GM19035 (cell line): Measurements from ENCODE around the gene PGBD5.

ENCODE experiments used
- ATAC-seq: cut with Tn5 transposase; IDR thresholded peaks from one replicate; pipeline ENCODE4 v1.9.1; 2021; ENCODE audit not compliant: unreplicated experiment

Gene PGBD5

DNA sequence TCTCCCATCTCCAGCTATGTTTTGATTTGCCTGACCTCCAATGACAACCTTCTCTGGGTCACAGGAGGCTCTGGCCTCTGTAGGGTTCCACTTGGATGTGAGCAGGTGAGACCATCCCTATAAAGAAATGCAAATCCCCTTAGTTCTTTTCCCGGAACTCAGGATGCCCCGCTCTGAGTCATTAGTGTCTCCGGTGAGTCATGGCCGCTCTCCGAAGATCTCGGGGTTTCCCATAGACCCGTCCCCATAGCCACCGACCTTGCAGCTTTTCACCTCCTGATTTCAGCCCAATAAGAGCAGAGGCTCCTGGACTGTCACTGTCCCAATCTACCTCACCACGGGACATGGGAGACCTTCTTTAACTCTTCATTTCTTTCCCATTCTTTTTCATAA, 98.2 kb downstream of the PGBD5 start:
- ATAC-seq: peak; percentile 79

DNA sequence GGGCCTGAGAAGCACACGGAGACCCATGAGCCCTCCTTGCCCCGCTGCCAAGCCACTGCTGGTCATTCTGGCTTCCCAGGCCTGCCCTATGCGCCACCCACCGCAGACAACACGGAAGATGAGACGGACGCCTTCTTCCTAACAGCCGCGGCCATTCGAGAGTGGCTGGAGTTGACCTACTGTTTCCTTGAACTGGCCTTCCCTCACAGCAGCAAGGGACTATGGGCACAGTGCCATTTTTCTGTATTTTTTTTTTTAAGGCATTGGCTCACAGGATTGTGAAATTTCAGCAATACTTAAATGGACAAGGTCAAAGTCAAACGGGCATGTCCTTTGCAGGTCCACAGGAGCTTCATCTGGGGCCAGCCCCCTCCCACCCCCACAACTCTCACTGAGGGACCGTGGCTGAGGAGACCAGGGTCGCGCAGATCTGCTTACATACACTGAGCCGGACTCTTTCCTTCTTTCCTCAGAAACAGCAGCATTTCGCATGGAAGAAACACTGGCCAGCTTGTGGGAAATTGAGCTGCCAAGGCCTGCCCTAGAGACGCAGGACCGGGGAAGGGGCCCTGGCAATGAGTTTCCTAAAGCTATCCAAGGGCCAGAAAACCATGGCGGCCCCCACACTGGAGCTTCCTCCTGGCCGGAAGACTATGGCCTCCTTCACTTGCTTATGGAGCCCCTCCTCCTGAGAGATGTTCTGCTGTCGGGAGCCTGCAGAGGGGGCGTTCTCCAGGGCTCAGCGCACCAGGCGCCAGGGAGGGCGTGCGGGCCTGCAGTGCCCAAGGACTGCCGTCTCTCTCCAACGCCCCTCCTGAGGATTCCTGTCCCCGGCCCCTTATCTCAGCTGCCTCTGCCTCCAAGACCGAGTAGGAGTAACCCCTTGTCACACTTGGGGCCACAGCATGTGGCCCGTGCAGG, 98.9 kb downstream of the PGBD5 start:
- peak; percentile 14 for ATAC-seq

DNA sequence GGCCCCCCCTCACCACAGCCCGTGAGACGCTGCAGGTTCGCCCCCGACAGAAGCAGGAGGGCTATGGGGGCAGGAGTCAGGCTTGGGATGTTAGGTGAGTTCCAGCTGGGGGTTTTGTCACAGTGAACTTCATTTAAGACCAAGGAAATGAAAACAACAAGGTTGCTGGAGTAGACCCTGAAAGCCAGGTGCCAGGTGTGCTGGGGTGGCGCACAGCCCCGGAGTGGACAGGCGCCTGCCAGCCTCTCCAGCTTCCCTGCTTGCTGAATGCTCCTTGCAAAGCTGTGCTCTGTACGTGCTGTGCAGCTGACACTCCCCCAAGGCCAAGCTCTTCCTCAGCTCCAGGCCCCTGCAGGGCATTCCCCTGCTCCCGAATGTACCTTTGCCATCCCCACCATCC, 102.4 kb downstream of the PGBD5 start:
- ATAC-seq: no peak

DNA sequence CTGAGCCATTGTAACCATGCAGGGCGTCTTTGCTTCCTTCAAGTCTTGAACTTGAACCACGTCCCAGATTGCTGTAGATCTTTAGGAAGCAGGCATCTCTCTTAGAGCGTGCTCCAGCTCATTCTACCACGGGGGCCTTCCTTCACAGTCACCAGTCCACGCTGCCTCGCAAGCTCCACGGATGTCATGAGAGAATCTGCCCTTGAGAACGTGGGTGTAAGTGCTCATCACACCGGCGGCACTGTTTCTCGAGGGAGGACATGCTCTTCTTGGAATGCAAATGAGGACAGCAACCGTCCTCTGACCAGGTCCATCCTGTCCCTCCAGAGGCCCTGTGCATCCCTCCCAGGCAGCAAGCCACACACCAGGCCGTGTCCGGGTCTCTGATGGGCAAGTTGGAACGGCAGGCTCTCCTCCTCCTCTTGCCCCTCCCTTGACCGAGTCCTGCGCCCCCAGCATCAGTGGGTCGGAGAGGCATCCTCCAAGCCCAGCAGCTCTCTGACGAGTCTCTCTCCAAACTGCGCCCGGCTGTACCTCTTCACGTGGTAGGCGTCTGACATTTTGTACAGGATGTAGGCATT, 103.1 kb downstream of the PGBD5 start:
- no peak for ATAC-seq

DNA sequence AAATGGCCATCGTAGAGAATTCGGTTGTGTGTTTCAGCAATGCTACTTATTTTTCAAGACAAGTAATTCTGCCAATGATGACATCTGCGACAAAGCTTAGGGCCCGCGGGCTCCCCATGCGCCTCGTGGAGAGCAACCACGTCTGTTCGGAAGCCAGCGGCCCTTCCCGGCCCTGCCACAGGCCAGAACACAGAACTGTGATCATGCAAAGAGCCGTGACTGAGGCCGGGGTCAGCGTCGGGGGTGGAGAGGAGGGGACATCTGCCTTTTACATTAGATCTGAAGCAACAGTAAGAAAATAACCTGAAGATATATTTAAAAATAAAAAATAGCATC, 103.7 kb downstream of the PGBD5 start:
- no peak for ATAC-seq

DNA sequence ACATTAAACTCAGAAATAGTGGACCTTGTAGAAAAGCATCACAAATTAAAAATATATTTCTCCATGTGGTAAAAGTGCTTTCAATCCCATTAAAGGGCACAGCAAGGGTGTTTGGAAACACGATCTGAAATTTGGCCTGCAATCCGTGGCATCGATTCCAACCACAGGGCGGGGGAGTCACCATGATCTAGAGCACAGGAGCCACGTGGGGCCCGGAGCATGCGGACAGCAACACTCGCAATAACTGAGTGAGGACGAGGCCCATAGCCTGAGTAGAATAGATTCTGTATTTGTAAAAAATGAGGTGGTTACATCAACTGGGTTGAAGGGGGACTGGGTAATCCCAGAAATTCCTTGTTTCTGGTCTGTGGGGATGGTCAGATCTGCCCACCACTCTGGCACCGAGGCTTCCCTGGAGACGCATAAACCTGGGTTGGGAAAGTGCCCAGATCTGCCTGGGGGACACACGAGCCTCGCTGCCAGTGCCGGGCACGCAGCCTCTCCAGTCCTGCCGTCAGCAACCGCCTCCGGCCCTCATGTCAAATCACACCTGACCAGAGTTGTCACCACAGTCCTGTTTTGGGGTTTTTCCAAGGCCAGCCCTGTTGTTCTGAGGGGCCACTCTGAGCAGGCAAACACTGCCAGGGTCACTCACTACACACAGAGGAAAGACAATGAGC, 104.3 kb downstream of the PGBD5 start:
- ATAC-seq: no peak

DNA sequence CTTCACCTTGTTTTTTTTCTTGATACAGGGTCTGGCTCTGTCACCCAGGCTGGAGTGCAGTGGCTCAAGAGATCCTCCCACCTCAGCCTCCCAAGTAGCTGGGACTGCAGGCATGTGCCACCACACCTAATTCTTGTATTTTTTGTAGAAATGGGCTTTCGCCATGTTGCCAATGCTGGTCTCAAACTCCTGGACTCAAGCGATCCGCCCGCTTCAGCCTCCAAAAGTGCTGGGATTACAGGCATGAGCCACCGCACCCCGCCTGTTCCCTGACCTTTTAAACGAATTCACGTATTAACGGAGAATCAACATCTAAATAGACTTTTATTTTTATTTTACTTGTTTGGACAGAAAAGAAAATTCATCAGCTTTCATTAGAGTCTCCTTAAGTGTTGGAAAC, 104.8 kb downstream of the PGBD5 start:
- no peak for ATAC-seq

DNA sequence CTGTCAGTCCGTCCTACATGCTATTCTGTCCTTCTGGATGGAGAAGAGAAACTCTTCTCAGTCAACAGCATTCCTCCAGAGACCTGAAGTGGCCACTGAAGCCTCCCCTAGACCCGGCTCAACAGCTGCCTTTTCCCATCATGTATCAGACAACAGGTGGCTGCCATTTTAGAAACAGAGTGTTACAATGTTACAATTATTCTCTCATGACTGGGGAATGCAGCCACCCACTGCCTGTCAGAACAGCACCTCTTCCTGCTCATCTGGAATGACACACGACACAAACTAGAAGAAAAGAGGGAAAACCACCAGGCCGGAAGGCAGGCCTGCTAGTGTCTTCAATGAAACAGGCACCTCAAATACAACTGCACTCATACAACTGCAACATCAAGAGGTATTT, 105.3 kb downstream of the PGBD5 start:
- ATAC-seq: no peak

DNA sequence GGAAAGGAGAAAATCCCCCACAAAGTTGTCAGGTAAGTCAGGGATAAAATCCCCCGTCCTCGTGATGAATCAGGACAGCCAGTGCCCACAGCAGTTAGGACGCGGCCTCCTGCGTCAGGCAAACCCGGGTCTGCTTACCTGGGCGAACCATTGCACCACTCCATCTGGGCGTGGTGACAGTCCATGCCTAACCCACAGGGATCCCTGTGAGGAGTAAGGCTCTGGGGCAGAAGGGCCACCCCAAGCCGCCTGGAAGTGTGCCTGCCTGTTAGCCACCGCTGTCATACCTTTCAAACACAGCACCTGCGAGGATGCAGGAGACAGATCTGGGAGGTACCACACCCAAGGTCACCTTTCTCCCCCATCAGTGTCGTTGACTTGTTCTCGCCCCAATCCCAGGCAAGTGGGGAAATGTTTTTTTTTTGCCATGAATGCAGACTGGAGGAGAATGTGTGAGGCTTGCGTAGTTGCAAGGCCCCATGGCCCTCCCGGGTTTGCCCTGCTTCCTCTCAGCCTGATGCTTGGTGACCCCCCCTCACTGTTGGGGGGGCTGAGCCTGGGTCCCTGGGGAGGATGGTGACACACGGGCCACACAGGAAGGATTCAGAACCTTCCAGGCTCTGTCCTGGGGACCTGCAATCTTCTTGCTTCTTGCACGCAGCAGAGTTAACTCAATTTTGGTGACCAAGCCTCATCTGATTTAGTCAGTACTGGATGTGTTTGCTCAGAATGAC, 107.0 kb downstream of the PGBD5 start:
- ATAC-seq: no peak

DNA sequence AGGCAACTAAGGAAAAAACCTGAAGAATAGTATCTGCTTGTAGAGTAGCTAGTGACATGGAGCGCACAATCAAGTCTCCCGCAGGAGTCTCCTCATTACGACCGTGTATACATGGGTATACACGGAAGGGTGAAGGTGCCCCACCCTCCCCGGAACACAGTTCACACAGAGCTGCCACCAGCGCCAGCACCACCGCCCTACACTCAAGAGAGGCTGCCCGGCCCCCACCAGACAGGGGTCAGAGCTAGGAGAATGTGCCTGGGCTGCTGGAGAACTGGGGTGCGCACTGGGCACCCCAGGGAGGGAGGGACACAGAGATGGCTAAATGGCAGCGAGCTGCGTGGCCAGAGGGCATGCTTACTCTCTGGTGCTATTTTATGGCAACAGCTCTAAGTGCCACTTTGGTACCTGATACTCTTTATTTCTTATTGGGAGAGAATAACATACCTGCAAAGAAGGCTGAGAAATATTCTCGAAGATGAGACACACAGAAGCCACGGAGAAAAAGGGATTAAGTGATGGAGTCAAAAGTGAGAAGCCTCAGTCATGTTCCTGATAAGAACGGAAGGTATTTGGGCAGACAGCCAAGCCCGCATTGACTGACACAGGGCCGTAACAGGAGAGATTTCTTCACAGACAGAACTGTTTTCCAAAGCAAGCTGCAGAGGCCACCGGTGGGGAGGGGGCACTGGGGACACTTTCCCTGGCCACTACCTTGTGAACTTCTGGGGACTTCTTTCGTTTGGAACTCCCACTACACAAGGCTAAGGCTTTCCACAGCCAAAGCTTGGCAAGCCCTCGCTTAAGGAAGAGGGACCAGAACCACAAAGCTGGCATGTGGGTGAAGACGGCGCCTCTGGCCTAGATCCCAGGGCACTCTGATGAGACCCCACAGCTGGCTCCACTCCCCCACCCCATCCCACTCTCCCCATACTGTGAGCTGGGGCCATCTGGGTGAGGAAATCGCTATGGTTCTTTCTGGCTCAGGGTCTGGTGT, 108.0 kb downstream of the PGBD5 start:
- no peak for ATAC-seq

DNA sequence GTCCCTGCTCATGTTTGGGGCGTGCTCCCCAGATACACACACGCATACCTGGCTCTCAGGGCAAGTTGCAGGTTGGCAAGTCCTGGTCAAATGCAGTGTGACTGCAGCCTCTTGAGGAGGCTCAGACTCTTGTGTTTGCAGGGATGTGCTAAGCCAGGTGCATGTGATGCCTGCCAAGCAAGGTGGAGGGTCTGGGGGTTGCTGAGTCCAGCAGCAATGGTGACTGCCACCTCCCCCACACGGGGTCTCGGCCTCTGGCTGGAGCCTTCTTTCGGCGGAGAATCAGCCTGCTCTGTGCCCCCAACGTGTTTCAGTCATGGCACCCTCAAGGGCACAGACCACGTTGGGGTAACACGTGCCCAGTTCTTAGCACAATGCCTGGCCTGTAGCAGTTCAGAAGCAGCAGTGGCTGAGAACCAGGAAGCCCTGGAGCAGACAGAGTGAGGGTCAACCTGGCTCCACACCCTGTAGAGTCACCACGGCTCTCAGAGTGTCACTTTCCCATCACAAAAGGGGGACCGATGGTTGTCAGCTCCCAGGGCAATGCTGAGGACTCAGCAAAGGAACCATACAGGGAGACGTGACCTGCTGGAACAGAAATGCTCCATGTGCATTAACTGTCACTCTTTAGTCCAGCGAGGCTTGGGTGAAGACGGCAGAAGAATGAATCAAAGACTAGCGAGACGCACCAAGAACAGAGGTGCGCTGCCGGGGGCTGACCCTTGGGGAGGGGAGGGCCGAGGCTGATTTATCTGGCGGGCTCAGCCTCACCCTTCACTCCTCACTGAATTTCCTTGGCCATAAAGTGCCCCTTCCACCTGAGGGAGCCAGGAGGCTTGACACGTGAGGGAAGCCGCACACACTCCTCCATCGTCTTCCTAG, 109.0 kb downstream of the PGBD5 start:
- no peak for ATAC-seq

DNA sequence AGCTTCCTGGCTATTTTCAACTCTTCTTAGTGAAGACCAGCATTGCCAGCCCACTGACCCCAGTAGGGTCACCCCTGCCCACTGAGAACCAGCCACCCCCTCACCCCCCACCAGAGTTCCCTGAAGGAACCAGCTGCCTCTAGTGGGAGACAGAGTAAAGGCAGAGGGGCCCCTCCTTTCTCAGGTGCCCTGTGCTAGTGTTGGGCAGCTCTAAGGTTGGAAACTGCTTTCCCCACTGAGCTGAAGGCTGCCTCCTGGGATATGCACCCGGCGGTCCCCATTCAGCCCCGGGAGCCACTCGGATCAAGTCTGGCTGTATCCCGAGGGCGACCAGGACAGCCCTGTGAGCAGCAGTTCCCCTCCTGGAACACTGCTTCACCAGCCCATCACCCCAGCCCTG, 111.0 kb downstream of the PGBD5 start:
- ATAC-seq: no peak

DNA sequence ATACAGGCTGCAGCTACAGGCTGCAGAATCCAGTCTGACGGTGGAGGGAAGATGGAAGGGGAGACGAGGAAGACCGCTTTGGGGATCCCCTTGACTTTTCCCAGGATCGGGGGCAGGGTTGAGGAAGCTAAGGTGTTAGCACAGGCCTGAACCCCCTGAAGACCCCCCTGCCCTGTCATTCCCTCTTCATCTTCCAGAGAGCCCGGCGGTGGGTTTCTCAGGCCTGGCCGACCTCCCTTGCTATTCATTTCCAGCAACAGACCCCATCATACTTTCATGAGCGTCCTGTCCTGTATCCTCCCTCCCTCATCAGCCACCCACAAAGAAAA, 112.0 kb downstream of the PGBD5 start:
- ATAC-seq: no peak

DNA sequence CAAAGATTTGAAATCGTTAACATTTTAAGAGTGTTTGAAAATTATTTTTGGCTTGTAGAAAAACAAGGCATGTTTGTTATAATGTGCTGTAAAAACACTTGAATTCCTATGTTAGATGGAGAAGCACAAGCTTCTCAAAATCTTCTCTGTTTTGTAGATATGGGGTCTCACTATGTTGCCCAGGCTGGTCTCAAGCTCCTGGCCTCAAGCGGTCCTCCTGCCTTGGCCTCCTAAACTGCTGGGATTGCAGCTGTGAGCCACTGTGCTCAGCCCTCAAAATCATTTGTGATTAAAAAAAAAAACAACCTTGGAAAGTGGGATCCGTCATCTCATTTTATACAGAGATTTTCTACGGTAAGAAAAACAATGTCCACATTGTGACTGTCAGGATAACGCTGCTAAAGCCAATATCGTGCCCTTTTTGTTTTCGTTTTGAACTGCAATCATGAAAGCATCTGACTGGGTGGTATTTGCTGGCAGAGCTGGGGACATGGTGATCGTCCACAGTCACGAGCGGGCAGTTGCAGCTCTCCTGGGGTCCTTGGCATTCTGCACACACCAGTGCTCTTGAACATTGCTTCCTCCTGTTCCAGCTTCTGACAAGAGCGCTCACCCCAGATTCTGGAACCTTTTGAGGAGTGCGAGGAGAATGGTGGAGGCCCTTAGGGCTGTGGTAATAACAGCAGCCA, 112.5 kb downstream of the PGBD5 start:
- no peak for ATAC-seq

DNA sequence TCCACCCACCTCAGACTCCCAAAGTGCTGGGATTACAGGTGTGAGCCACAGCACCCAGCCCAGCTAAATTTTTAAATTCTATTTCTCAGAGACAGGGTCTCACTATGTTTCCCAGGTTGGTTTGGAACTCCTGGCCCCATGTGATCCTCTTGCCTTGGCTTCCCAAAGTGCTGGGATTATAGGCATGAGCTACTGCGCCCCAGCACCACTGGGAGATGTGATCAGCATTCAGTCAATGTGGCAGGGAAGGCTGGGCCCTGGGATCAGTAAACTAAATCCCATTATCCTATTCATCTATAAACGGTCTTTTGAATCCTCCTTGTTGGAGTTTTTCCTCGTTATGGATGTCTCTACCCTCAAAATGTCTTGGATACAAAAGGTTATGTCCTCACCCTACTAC, 113.5 kb downstream of the PGBD5 start:
- no peak for ATAC-seq

DNA sequence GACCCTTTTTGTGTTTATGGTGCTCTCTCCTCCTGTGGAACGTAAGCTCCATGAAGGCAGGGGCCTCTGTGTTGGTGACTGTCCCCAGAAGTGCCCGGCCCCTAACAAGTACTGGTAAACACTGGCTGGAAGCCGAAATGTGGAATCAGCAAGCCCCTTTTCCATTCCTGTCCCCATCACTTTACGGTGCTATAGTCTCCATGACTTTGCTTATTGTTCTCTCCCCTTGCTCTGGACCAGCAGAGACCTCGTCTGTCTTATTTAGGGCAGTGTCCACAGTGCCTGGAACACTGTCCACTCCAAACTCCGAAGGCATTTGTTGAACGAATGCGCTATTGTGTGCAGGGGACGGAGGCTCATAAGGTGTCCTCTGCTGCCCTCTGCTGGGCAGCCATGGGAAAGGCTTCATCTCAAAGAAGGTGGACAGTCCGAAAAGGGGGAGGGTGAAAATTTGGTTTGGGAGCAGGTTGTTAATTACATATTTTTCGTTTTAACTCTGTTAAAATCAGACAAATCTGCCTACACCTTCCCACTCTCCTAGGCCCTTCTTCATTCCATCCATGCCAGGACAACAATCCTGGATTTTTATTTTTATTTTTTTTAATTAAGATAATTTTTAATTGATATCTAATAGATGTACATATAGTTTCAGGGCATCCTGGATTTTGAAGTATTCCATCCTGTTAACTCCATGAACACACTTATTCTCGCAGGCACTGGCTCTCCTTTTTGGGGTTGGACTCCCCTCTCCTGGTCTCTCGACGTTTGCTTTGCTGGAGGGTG, 115.6 kb downstream of the PGBD5 start:
- peak; percentile 56 for ATAC-seq

DNA sequence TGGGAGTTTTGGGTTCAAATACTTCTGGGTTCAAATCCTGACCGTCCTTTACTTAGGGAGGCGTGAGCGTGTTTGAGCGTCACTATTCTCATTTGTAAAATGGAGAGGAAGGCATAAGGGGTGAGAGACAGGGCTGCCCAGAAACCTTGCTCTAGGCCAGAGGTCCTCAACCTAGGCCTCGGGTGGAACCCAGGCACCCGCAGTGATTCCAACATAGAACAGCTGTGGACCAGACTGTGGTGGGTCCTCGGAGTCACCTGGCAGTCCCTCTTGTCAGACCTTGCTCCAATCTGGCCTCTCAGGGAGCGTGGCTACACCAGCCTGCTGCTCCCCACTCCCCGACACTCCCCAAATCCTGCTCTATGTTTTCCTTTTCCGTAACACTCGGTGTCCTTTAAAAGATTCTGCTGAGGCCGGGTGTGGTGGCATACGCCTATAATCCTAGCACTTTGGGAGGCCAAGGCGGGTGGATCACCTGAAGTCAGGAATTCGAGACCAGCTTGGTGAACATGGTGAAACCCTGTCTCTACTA, 116.4 kb downstream of the PGBD5 start:
- ATAC-seq: no peak

DNA sequence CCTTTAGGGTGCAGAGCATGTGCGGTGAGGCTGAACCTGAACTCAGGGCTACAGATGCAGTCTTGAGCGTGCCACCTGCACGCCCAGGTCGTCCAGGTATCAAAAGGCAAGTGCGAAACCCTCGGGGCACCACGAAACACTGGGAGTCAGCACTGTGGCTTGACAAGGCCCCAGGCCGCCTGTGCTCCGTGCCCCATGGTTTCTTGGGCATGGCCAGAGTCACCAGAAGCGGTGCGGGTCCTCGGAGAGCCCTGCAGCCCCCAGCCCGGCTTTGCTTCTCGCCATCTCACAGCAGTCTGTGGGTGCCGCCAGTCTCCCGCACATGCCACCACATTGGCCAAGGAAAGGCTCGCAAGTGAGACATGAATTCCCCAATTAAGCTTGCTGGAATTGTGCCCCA, 117.3 kb downstream of the PGBD5 start:
- ATAC-seq: no peak
